Osteoblast (primary cell): Measurements from ENCODE around the gene ZFP91. TPM values are rescaled to one million over a fixed set of nuclear protein-coding genes. Genes with fewer than 3 reads are reported as not detected.

Experiments
- DNase-seq: peaks from one replicate; pipeline ENCODE4 v3.0.0; 2011; ENCODE audit warnings: low spot score, mixed read lengths; ENCODE audit not compliant: insufficient read length; ENCODE audit errors: missing footprints
- H2AFZ ChIP-seq: 2 replicates; pipeline ENCODE4 v1.6.0; 2011; ENCODE audit warnings: mild to moderate bottlenecking, low read length
- H3K27ac ChIP-seq: 2 replicates; pipeline ENCODE4 v1.5.1; 2011; ENCODE audit warnings: mild to moderate bottlenecking, low read depth, low read length, moderate library complexity
- H3K27me3 ChIP-seq: 2 replicates; pipeline ENCODE4 v1.6.0; 2012; ENCODE audit warnings: mild to moderate bottlenecking, control low read depth, inconsistent platforms, low read length, moderate library complexity; ENCODE audit not compliant: insufficient read depth
- H3K36me3 ChIP-seq: 2 replicates; pipeline ENCODE4 v1.5.1; 2011; ENCODE audit warnings: mild to moderate bottlenecking, low read length, control low read depth, moderate library complexity; ENCODE audit not compliant: insufficient read depth
- H3K4me1 ChIP-seq: 2 replicates; pipeline ENCODE4 v1.5.1; 2011; ENCODE audit warnings: mild to moderate bottlenecking, low read length, control low read depth, moderate library complexity; ENCODE audit not compliant: insufficient read depth
- H3K4me2 ChIP-seq: 2 replicates; pipeline ENCODE4 v1.6.0; 2011; ENCODE audit warnings: mild to moderate bottlenecking, low read length; ENCODE audit not compliant: insufficient read depth
- H3K4me3 ChIP-seq: fragments of 200-600 bp; sonication (generic); 3 replicates; pipeline ENCODE4 v1.5.1; 2012; ENCODE audit warnings: mild to moderate bottlenecking, low read length, inconsistent platforms; ENCODE audit not compliant: insufficient read depth
- H3K79me2 ChIP-seq: 2 replicates; pipeline ENCODE4 v1.6.0; 2012; ENCODE audit warnings: mild to moderate bottlenecking, low read length, control low read depth, inconsistent platforms; ENCODE audit not compliant: insufficient read depth
- H3K9me3 ChIP-seq: 2 replicates; pipeline ENCODE4 v1.5.1; 2011; ENCODE audit warnings: low read depth, low read length, control low read depth
- H4K20me1 ChIP-seq: 2 replicates; pipeline ENCODE4 v1.6.0; 2012; ENCODE audit warnings: mild to moderate bottlenecking, low read length, control low read depth; ENCODE audit not compliant: insufficient read depth
- total RNA-seq: library from RNA; depleted of rRNA; stranded (reverse); fragments of >200 nt; gene quantifications from 2 replicates; pipeline ENCODE4 v1.2.3, GENCODE V29; 2012
- TF ChIP-seq, protein P1 (sequence below): IDR thresholded peaks from 2 replicates; pipeline ENCODE4 v1.5.1; 2011; ENCODE audit warnings: mild to moderate bottlenecking, low read depth, low read length, moderate library complexity; ENCODE audit errors: extremely low read depth

Gene ZFP91
- total RNA-seq, 1 donor: 61.2 TPM

DNA sequence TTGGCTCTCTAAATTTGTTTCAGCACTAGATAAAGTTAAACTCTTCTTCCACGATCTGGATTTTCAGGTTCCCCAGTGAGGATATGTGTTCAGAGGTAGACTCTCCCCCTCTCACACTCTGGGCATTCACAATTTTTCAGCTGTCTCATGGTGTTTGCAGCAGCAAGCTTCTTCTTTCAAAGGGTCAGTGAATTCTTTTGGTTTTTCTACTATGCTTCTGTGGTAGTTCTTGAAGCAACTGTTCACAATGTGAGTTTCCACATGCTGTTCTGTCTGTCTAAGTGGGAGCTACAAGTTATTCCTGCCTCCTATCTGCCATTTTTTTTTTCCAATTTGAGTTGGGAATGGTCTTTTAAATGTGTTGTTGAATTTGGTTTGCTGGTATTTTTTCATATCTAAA is 69.0 kb downstream of the ZFP91 start:
- H4K20me1 ChIP-seq: no peaks in the 10 kb centered on the region
- no peak for DNase-seq
- H3K27ac ChIP-seq: no peak overlapping the region
- H2AFZ ChIP-seq: no peak overlapping the region
- no peak overlapping the region for H3K4me2 ChIP-seq
- H3K36me3 ChIP-seq: no peaks in the 10 kb centered on the region
- H3K4me1 ChIP-seq: no peaks in the 10 kb centered on the region
- TF ChIP-seq, protein P1, sequence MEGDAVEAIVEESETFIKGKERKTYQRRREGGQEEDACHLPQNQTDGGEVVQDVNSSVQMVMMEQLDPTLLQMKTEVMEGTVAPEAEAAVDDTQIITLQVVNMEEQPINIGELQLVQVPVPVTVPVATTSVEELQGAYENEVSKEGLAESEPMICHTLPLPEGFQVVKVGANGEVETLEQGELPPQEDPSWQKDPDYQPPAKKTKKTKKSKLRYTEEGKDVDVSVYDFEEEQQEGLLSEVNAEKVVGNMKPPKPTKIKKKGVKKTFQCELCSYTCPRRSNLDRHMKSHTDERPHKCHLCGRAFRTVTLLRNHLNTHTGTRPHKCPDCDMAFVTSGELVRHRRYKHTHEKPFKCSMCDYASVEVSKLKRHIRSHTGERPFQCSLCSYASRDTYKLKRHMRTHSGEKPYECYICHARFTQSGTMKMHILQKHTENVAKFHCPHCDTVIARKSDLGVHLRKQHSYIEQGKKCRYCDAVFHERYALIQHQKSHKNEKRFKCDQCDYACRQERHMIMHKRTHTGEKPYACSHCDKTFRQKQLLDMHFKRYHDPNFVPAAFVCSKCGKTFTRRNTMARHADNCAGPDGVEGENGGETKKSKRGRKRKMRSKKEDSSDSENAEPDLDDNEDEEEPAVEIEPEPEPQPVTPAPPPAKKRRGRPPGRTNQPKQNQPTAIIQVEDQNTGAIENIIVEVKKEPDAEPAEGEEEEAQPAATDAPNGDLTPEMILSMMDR: no peak
- H3K4me3 ChIP-seq: no peak overlapping the region
- no peaks in the 10 kb centered on the region for H3K27me3 ChIP-seq
- H3K79me2 ChIP-seq: no peaks in the 10 kb centered on the region
- peaks cover 4% of the 10 kb centered on the region for H3K9me3 ChIP-seq

DNA sequence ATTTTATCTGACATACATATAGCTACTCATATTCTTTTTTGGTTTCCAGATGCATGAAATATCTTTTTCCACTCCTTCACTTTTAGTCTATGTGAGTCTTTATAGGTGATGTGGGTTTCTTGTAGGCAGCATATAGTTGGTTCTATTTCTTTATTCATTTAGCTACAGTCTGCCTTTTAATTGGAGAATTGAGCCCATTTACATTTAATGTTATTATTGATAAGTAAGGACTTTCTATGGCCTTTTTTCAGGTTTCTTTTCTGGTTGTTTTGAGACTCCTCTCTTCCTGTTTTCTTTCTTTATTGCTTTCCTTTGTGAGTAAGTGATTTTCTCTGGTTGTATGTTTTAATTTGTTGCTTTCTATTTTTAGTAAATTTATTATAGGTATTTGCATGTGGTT is 70.8 kb downstream of the ZFP91 start:
- Histone ChIP-seq H3K4me3 (no peak overlapping the region), H3K9me3 (peaks cover 4% of the 10 kb centered on the region), H3K27ac (no peak overlapping the region), H3K27me3 (no peaks in the 10 kb centered on the region), H3K4me1 (no peaks in the 10 kb centered on the region), H4K20me1 (no peaks in the 10 kb centered on the region), H2AFZ (no peak overlapping the region), H3K36me3 (no peaks in the 10 kb centered on the region), H3K4me2 (no peak overlapping the region), H3K79me2 (no peaks in the 10 kb centered on the region)
- TF ChIP-seq, protein P1: no peak
- no peak for DNase-seq

DNA sequence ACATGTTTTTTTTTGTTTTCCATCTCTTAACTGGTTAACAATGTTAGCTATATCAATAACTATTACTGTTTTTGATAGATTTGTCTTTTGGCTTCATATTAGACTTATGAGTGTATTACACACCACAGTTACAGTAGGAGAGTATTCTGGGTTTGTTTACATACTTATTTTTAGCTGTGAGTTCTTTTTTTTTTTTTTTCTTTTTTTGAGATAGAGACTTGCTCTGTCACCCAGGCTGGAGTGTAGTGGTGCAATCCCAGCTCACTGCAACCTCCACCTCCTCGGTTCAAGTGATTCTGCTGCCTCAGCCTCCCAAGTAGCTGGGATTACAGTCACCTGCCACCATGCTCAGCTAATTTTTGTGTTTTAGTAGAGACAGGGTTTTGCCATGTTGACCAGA is 71.6 kb downstream of the ZFP91 start:
- H3K36me3 ChIP-seq: no peaks in the 10 kb centered on the region
- no peaks in the 10 kb centered on the region for H3K27me3 ChIP-seq
- no peaks in the 10 kb centered on the region for H3K79me2 ChIP-seq
- H4K20me1 ChIP-seq: no peaks in the 10 kb centered on the region
- no peak overlapping the region for H3K4me2 ChIP-seq
- H2AFZ ChIP-seq: no peak overlapping the region
- H3K9me3 ChIP-seq: no peaks in the 10 kb centered on the region
- H3K27ac ChIP-seq: no peak overlapping the region
- no peak for DNase-seq
- H3K4me3 ChIP-seq: no peak overlapping the region
- TF ChIP-seq, protein P1: no peak
- no peaks in the 10 kb centered on the region for H3K4me1 ChIP-seq

DNA sequence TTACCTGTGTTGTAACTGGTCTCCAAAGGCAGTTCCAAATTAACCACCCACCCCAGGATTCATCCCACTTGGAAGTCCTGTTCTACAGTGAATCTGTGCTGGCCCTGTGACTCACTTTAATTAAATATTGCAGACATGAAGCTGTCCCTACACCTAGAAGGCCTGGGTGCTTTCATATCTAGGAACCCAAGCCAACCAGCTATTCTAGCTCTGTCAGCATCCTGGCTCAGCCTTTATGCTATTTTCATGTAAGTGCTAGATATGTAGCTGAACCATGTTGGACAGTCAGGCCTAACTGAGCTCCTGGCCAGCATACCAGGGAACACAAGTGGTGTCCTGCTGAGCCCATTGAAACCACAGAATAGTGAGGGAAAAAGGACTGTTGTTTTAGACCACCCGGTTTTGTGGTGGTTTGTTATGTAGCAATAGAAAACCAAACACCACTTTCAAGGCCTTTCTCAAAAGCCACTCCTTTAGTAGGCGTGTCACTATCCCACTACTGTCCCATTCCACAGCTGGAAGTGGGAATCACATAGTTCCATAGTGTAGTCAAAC is 73.9 kb downstream of the ZFP91 start:
- TF ChIP-seq, protein P1: no peak
- no peaks in the 10 kb centered on the region for H3K36me3 ChIP-seq
- H4K20me1 ChIP-seq: no peaks in the 10 kb centered on the region
- no peaks in the 10 kb centered on the region for H3K9me3 ChIP-seq
- H3K4me2 ChIP-seq: no peak overlapping the region
- no peaks in the 10 kb centered on the region for H3K79me2 ChIP-seq
- H2AFZ ChIP-seq: no peak overlapping the region
- no peak for DNase-seq
- H3K4me3 ChIP-seq: no peak overlapping the region
- H3K27me3 ChIP-seq: no peaks in the 10 kb centered on the region
- no peaks in the 10 kb centered on the region for H3K4me1 ChIP-seq
- H3K27ac ChIP-seq: no peak overlapping the region
